ENCODE data around the gene RLF. TPM values are rescaled to one million over a fixed set of nuclear protein-coding genes. Genes with fewer than 3 reads are reported as not detected.

RLF gene
- total RNA-seq, 1 donor from 2014 or later: 16.9 TPM

DNA sequence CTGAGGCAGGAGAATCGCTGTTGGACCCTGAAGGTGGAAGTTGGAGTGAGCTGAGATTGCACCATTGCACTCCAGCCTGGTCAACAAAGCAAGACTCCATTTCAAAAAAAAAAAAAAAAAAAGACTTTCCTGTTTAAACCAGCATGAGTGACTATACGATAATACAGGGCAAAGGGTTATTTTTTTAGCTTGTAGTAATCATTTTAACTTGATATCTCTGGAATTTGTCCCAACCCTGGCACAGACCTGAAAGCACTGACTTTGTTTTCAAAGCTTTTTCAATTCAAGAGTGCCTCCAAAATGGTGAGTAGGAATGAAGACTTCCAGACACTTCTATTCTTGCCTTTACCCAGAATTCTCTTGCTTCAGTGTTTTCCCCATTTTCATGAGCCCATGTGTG is 82.2 kb downstream of the RLF start:
- no peaks in the 10 kb centered on the region for H3K27me3 ChIP-seq
- H3K36me3 ChIP-seq: no peaks in the 10 kb centered on the region
- TF ChIP-seq POLR2AphosphoS5 (IDR thresholded peaks at IDR 0.05; ENCODE audit: insufficient read depth in 1 of 2, low read depth in 1 of 2): no peak
- no peak for TF ChIP-seq POLR2A (IDR thresholded peaks at IDR 0.05)
- TF ChIP-seq, protein P1, sequence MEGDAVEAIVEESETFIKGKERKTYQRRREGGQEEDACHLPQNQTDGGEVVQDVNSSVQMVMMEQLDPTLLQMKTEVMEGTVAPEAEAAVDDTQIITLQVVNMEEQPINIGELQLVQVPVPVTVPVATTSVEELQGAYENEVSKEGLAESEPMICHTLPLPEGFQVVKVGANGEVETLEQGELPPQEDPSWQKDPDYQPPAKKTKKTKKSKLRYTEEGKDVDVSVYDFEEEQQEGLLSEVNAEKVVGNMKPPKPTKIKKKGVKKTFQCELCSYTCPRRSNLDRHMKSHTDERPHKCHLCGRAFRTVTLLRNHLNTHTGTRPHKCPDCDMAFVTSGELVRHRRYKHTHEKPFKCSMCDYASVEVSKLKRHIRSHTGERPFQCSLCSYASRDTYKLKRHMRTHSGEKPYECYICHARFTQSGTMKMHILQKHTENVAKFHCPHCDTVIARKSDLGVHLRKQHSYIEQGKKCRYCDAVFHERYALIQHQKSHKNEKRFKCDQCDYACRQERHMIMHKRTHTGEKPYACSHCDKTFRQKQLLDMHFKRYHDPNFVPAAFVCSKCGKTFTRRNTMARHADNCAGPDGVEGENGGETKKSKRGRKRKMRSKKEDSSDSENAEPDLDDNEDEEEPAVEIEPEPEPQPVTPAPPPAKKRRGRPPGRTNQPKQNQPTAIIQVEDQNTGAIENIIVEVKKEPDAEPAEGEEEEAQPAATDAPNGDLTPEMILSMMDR (IDR thresholded peaks at IDR 0.05): no peak
- no peak for DNase-seq (ENCODE audit: extremely low spot score in 2 of 2)
- intact Hi-C loops (cut with DNase I): no loop called here
- H3K9me3 ChIP-seq: no peaks in the 10 kb centered on the region
- no peak overlapping the region for H3K27ac ChIP-seq
- no peak overlapping the region for H3K4me3 ChIP-seq
- peaks cover 4% of the 10 kb centered on the region for H3K4me1 ChIP-seq

DNA sequence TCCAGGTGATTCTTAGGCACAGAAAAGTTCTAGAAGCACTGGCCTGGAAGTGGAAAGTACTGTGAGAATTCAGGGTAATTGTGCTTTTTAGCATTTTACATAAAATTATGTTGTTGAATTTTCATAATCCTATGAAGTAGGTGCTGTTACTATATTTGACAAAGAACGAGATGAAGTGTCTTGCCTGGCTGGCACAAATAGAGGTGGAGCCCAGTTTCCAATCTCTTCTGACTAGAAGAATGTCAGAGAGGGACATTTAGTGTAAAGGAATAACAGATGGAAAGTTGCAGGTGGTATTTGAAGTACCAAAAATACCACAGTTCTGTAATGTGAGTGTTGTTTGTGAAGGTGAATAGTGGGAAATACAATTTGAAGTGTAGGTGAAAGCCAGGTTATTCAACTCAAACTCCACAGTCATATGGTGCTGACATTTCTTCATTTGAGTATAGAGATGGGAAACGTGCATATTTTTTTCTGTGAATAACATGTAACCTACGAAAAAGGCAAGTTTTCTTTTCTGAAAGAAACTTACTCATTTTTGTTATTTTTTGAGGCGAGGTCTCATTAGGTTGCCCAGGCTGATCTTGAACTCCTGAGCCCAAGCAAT is 83.1 kb downstream of the RLF start:
- intact Hi-C loops (cut with DNase I): no loop called here
- no peak for DNase-seq (ENCODE audit: extremely low spot score in 2 of 2)
- Histone ChIP-seq H3K4me1 (peaks cover 4% of the 10 kb centered on the region), H3K27ac (no peak overlapping the region), H3K36me3 (no peaks in the 10 kb centered on the region), H3K4me3 (no peak overlapping the region), H3K27me3 (no peaks in the 10 kb centered on the region), H3K9me3 (no peaks in the 10 kb centered on the region)
- TF ChIP-seq POLR2A (IDR thresholded peaks at IDR 0.05): no peak

DNA sequence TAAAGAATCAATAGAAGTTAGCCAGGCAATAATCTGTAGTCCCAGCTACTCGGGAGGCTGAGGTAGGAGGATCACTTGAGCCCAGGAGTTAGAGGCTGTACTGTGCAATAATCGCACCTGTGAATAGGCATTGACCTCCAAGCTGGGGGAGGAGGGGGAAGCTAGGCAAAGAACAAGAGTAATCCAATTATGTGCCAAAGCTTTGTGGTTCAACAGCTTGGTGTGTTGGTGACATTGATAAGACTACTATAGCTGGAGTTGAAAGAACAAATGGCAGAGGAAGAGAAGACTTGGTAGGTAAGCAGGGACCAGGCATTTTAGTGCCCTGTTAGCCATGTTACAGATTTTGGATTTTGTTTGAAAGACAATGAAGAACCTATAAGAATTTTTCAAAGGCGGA is 84.5 kb downstream of the RLF start:
- Histone ChIP-seq H3K27ac (no peak overlapping the region), H3K36me3 (no peaks in the 10 kb centered on the region), H3K9me3 (no peaks in the 10 kb centered on the region), H3K4me3 (no peak overlapping the region), H3K27me3 (no peaks in the 10 kb centered on the region), H3K4me1 (peaks cover 4% of the 10 kb centered on the region)
- intact Hi-C loops (cut with DNase I): no loop called here
- TF ChIP-seq, protein P1 (IDR thresholded peaks at IDR 0.05): no peak
- no peak for TF ChIP-seq POLR2AphosphoS5 (IDR thresholded peaks at IDR 0.05; ENCODE audit: insufficient read depth in 1 of 2, low read depth in 1 of 2)
- no peak for TF ChIP-seq POLR2A (IDR thresholded peaks at IDR 0.05)
- no peak for DNase-seq (ENCODE audit: extremely low spot score in 2 of 2)

DNA sequence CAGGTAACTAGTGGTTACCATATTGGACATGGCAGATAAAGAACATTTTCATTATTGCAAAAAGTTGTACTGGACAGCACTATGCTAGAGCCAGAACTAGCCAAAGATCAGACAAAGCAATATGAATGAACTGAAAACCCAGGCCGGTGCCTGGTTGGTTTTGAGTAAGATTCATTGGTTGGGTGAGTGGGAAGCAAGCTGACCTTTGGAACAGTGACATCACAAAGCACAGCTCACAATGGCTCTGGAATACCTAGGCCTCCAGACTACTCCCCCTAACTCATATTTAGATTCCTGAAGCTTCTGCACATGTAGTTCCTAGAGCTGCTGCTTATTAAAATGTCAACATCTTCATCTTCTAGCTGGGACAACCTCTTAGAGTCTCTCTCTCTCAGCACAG is 86.5 kb downstream of the RLF start, which contains the start of gene TMCO2:
TSS of gene TMCO2 (plus strand) at position 283 of the 400 bp plus-strand sequence. CDS start at position 340, 57 bp downstream.
- Histone ChIP-seq H3K4me3 (no peak within 1 kb of the TSS), H3K36me3 (no peaks in the 10 kb centered on the region), H3K27ac (no peak within 1 kb of the TSS), H3K4me1 (no peaks in the 10 kb centered on the region), H3K9me3 (no peaks in the 10 kb centered on the region), H3K27me3 (no peaks in the 10 kb centered on the region)
- intact Hi-C loops (cut with DNase I): no loop called here
- DNase-seq (ENCODE audit: extremely low spot score in 2 of 2): no peak
- TF ChIP-seq POLR2A (IDR thresholded peaks at IDR 0.05): no peak
- TF ChIP-seq, protein P1 (IDR thresholded peaks at IDR 0.05): no peak
- no peak for TF ChIP-seq POLR2AphosphoS5 (IDR thresholded peaks at IDR 0.05; ENCODE audit: insufficient read depth in 1 of 2, low read depth in 1 of 2)

DNA sequence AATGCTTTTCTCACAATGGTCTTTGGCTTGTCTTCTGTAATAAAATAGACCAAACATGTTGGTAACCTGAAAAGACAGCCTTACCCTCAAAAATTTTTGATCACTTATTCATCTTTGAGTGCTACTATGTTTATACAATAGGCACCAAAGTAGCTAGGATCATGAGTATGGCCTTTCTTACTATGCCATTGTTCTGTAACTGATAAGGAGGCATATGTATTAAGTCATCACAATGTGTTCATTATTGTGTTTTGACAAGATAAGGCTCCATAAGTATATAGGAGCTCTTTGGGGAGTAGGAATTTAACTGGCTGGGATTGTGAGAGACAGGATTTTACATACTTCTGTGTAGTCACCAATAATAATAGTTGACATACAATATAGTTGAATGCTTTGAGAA is 87.2 kb downstream of the RLF start:
- no peak overlapping the region for H3K4me3 ChIP-seq
- H3K27ac ChIP-seq: no peak overlapping the region
- no peaks in the 10 kb centered on the region for H3K9me3 ChIP-seq
- no peaks in the 10 kb centered on the region for H3K4me1 ChIP-seq
- DNase-seq (ENCODE audit: extremely low spot score in 2 of 2): no peak
- TF ChIP-seq POLR2AphosphoS5 (IDR thresholded peaks at IDR 0.05; ENCODE audit: insufficient read depth in 1 of 2, low read depth in 1 of 2) (no peak), POLR2A (IDR thresholded peaks at IDR 0.05) (no peak)
- TF ChIP-seq, protein P1 (IDR thresholded peaks at IDR 0.05): no peak
- H3K36me3 ChIP-seq: no peaks in the 10 kb centered on the region
- intact Hi-C loops (cut with DNase I): no loop called here
- H3K27me3 ChIP-seq: no peaks in the 10 kb centered on the region
